NCI-H2227 treated with DMSO at 0.1 percent for 48 hours (cell line): ENCODE data around the gene ZNF286A.
A peak's percentile ranks its signal among the peaks of the same experiment; 100 is the strongest.
"Not testable (repeated sequence)": the region's sequence is repeated elsewhere in the genome, so short reads cannot be mapped to it uniquely, and the experiment has no call there.

ENCODE experiments used
- DNase-seq: peaks from one replicate; lab custom pipeline; 2025; lab: John Stamatoyannopoulos, UW

The ZNF286A gene

GRCh38 chr17:15699413-15699924 lies at the start of gene ZNF286A:
ZNF286A (plus strand) TSS chr17:15699752; CDS start chr17:15700330, 578 bp downstream.
- DNase-seq, result peak; percentile 57

DNA sequence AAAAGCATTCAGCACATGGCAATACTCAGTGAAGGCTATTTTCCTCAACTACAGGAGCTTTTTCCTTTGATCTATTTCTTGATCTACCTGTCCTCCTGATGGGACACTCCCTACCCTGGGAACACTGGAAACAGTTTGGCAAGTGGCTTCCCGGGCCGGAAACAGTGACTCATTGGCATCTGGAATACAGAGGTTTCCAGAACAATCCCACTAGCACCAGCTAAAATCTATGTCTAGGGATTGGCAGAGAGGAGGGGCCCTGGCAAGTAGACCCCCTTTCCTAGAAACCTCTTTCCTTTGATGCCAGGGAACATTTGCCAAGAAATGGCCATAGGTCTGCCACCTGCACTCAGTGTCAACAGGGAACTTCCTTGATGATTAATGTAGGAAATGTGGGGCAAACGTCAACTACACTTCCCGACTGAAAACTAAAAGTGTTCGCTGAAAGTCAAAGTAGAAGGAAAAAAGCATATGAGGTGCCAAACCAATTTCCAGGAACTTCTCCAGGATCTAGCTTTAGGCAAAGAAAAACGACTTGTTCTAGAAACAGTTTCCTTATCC lies 49.6 kb upstream of the ZNF286A start:
- DNase-seq, result no peak

- DNase-seq, result no peak
These were observed 48.6 kb upstream of the ZNF286A start for GRCh38 chr17:15650741-15651582.

- peak; percentile 89 for DNase-seq
These were observed 47.9 kb upstream of the ZNF286A start for GRCh38 chr17:15651583-15652110.

DNA sequence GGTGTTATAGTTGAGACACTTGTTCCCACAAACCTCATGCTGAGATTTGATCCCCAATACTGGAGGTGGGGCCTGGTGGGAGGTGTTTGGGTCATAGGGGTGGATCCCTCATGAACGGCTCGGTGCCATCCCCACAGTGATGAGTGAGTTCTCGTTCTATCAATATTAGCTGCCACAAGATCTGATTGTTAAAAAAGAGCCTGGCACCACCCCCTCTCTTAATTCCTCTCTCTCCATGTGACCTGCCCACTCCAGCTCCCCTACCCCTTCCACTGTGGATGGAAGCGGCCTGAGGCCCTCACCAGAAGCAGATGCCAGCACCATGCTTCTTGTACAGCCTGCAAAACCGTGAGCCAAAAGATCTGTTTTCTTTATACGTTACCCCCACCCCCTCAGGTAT lies 46.6 kb upstream of the ZNF286A start:
- DNase-seq, result no peak

GRCh38 chr17:15654401-15654800 lies 45.2 kb upstream of the ZNF286A start:
- DNase-seq, result not testable (repeated sequence)

- DNase-seq, result no peak
These were observed 44.5 kb upstream of the ZNF286A start for GRCh38 chr17:15654886-15655561.

GRCh38 chr17:15657868-15658267 lies 41.7 kb upstream of the ZNF286A start:
- DNase-seq, result no peak

GRCh38 chr17:15658296-15658695 lies 41.3 kb upstream of the ZNF286A start:
- DNase-seq, result no peak

GRCh38 chr17:15659236-15659635 lies 40.3 kb upstream of the ZNF286A start:
- no peak for DNase-seq

DNA sequence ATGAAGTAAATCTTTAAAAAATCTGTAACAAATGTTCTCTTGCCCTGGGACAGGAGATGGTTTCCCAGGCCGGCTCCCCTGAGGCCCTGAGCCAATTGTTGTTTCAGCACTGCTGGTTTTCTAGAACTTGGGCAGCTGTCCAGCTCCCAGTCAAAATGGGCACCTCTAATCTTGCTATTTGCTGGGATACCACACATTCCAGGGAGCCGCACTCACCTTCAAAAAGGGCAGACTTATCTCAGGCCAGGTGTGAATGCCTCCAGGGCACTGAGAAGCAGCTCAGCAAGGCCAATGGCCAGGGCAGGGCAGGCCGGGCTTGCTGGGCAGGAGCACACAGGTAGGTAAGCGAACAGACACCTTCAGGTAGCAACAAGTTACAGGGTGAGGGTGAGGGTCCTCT lies 39.9 kb upstream of the ZNF286A start:
- no peak for DNase-seq

- no peak for DNase-seq
These were observed 39.5 kb upstream of the ZNF286A start for GRCh38 chr17:15660077-15660476.

DNA sequence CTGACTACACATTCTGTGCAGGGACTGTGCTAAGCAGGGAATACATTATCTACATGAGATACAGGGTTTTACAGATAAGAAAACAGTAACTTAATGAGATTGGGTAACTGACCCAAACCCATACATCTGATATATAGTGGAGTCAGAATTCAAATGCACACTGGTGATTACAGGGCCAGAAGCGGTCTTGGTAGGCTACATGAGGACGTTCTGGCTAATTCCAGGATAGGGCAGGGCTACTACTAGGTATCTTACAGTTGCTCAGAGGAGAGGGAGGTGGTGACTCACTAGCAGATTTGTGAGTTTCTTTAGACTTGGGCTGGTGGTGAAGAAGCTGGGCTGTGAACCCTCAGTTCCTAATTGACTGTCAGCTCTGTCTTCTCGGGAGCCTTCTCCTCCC lies 36.9 kb upstream of the ZNF286A start:
- DNase-seq, result no peak

DNA sequence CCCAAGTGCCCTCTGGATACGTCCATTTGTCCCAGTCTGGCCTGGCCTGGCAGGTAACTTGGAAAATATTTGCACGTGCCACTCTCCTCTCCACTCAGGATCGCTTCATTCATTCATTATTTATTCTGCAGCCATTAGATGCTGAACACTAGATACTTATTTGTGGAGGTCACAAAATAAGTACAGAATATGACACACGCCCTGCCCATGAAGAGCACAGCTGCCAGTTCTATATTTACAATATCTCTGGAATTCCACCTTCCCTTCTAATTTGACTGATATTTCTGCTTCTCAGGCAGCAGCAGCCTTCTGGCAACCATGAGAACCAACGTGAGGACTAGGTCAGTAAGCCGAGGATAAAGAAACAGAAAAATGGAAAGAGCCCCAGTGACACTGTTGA lies 36.4 kb upstream of the ZNF286A start:
- no peak for DNase-seq

GRCh38 chr17:15663691-15664090 lies 35.9 kb upstream of the ZNF286A start:
- no peak for DNase-seq

DNA sequence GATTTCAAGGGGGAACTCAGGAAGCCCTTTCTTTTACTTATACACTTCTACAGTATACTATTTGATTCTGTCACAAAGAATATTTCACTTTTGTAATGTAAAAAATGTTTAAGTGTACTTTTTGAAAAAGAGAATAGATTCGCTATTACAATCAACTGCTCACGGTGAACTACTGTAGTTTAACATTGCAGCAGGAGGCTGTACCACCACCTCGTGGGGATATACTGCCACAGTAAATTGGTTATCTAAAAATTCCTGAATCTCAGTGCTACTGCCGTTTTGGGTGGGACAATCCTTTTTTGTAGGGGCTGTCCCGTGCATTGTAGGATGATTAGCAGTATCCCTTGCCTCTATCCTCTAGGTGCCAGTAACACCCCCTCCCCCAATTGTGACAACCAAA lies 30.0 kb upstream of the ZNF286A start:
- DNase-seq, result not testable (repeated sequence)

DNA sequence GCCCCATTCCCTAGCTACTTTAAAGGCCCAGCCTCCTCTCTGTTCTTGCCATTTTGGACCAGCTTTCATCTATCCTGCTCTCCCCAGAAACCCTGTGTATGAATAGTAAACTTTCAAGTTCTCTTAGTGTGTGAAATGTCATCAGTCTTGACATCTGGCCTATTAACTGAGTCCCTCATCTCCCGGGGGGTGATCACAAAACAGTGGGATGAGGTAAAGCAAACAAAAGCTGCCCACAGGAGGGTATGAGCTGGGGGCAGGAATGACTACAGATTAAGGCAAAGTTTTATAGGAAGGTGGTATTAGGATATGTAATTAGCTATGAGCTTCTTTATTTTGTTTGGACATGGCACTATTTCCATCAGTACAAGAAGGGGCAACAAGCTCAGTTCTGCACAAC lies 24.9 kb upstream of the ZNF286A start:
- not testable (repeated sequence) for DNase-seq

DNA sequence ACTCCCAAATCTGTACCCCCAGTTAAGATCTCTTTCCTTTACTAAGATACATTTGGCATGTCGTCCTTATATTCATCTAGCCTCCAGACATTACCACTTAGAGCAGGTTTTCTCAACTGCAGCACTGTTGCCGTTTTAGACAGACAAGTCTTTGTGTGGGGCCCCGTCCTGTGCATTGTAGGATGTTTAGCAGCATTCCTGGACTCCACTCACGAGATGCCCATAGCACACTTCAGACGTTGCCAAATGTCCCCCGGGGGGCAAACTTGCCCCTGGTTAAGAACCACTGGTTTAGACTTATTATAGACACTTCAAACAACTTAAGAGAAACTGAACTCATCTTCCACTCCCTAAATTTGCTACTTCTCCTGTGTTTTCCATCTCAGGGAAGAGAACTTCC lies 23.6 kb upstream of the ZNF286A start:
- not testable (repeated sequence) for DNase-seq

DNA sequence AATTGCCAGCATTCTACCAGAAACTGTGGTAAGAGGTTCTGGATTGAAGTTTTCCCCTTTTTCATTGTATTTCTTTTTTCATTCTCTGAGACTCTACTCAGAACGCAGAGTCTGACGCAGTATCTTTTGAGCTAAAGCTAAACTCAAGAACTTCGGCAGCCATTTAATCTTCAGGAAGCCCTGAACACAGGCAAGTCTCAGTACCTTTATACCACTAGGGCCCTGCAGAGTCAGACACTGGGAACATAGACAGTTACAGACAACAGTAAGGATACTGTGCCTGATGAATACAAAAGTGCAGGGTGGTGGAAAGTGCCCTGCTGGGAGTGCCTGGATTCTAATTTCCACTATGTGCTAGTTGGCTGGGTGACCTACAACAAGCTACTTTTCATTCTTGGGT lies 16.4 kb upstream of the ZNF286A start:
- not testable (repeated sequence) for DNase-seq

- peak; percentile 8 for DNase-seq
These were observed 15.6 kb upstream of the ZNF286A start, which contains the start of gene TRIM16 for GRCh38 chr17:15683824-15684478. TRIM16 (minus strand) TSS chr17:15684311; CDS start chr17:15651609, 32,702 bp downstream.

DNA sequence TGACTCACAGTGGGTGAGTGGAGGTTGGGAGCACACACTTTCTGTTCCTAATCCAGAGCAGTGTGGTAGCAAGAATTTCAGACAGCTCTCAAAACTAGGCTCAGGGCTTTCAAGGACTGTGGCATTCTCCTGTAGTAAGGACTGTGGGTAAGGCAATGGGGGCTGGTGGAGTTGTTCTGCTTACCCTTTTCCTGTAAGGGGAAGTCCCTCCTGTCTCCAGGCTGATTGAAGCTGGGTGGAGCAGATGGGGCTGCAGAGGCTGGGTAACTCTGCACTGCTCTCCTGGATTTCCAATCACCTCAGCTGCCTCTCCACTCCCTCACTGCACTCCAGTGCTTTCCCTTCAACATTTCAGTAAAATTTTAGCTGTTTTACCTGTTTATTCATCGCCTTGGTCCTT lies 12.1 kb upstream of the ZNF286A start:
- DNase-seq, result not testable (repeated sequence)

- DNase-seq, result not testable (repeated sequence)
These were observed 585 bp upstream of the ZNF286A start for GRCh38 chr17:15698967-15699366.
